ENCODE data around the gene CATSPERB. TPM values are rescaled to one million over a fixed set of nuclear protein-coding genes. Genes with fewer than 3 reads are reported as not detected.

CATSPERB gene
- total RNA-seq, 1 donor from 2014 or later = 2.5 TPM

DNA sequence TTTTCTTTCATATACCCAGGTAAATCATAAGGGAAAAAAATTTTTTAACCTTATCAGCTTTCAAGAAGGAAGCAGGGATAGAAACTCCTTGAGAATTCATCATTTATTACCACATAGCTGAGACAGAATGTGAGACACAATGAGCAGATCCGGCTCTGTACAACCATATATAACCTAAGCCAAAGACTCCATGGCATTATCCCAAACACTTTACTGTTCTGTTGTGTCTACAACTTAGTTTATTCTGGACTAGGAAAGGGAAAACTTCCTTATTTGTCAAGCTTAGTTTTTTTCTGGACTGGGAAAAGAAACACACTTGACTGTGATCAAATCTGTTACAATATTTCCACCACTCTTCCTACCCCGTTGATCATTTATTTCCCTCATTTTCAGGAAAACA lies 38.3 kb upstream of the CATSPERB start:
- no peaks in the 10 kb centered on the region for H3K27me3 Mint-ChIP-seq
- no peaks in the 10 kb centered on the region for H3K9me3 Mint-ChIP-seq
- no peak overlapping the region for H3K4me3 Mint-ChIP-seq
- no peak overlapping the region for H3K27ac Mint-ChIP-seq
- H3K4me1 Mint-ChIP-seq (ENCODE audit: unreplicated experiment) = no peaks in the 10 kb centered on the region
- TF ChIP-seq, protein P1, sequence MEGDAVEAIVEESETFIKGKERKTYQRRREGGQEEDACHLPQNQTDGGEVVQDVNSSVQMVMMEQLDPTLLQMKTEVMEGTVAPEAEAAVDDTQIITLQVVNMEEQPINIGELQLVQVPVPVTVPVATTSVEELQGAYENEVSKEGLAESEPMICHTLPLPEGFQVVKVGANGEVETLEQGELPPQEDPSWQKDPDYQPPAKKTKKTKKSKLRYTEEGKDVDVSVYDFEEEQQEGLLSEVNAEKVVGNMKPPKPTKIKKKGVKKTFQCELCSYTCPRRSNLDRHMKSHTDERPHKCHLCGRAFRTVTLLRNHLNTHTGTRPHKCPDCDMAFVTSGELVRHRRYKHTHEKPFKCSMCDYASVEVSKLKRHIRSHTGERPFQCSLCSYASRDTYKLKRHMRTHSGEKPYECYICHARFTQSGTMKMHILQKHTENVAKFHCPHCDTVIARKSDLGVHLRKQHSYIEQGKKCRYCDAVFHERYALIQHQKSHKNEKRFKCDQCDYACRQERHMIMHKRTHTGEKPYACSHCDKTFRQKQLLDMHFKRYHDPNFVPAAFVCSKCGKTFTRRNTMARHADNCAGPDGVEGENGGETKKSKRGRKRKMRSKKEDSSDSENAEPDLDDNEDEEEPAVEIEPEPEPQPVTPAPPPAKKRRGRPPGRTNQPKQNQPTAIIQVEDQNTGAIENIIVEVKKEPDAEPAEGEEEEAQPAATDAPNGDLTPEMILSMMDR (conservative IDR thresholded peaks at IDR 0.05) = no peak
- H3K36me3 Mint-ChIP-seq = no peaks in the 10 kb centered on the region
- no peak for DNase-seq (ENCODE audit: extremely low spot score, unreplicated experiment)

DNA sequence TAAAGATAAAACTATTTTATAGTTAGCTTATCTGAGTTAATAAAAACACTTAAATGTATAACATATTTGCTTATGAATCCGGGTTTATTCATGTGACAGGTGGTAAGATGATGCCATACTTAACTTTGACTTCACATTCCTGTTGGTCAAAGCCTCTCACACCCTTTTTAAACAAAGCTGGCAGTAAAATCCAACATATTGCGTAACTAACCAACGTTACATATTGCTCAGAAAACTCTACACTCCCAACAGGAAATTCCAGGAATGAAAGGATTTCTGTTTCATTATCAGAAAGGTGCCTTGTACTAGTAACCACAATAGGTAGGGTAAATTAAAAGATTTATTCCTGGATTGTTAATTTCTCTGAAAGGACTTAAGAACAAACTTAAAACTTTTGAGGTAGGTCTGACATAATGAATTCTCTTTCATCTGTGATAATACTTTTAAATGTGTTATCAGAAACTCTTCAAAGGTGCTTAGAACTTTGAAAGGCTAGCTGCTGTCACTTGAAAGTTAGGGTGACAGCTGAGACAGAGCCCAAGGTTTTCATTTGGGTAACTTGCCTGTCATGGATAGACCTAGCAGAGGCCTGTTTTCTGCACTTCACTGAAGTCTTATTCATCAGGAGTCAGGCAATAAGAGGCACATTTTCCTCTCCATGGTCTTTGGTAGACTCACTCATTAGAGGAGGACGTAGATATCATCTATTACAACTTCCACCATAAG lies 23.8 kb upstream of the CATSPERB start:
- Mint-ChIP-seq H3K4me1 (ENCODE audit: unreplicated experiment) (peaks cover 9% of the 10 kb centered on the region), H3K27me3 (no peaks in the 10 kb centered on the region), H3K27ac (peak overlapping the region; percentile 72), H3K36me3 (peaks cover 3% of the 10 kb centered on the region), H3K9me3 (no peaks in the 10 kb centered on the region), H3K4me3 (no peak overlapping the region)
- TF ChIP-seq, protein P1 (conservative IDR thresholded peaks at IDR 0.05) = no peak
- DNase-seq (ENCODE audit: extremely low spot score, unreplicated experiment) = no peak

DNA sequence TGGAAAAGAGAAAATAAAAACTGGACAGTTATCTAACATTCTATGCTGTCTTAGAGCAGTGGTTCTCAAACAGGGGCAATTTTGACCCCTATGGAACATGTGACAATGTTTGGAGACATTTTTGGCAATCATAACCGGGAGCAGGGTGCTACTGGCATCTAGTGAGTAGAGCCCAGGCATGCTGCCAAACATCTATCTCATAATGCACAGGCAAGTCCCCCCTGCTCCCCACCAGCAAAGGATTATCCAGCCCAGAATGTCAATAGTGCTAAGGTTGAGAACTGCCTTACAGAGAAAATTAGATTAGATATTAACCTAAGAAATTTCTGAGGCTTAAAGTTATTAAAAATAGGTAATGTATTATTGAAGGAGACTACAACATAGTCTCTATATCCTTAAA lies 22.9 kb upstream of the CATSPERB start:
- DNase-seq (ENCODE audit: extremely low spot score, unreplicated experiment) = no peak
- H3K4me3 Mint-ChIP-seq = no peak overlapping the region
- TF ChIP-seq, protein P1 (conservative IDR thresholded peaks at IDR 0.05) = no peak
- no peaks in the 10 kb centered on the region for H3K9me3 Mint-ChIP-seq
- H3K36me3 Mint-ChIP-seq = no peaks in the 10 kb centered on the region
- peak overlapping the region; percentile 72 for H3K27ac Mint-ChIP-seq
- no peaks in the 10 kb centered on the region for H3K27me3 Mint-ChIP-seq
- H3K4me1 Mint-ChIP-seq (ENCODE audit: unreplicated experiment) = peaks cover 9% of the 10 kb centered on the region

DNA sequence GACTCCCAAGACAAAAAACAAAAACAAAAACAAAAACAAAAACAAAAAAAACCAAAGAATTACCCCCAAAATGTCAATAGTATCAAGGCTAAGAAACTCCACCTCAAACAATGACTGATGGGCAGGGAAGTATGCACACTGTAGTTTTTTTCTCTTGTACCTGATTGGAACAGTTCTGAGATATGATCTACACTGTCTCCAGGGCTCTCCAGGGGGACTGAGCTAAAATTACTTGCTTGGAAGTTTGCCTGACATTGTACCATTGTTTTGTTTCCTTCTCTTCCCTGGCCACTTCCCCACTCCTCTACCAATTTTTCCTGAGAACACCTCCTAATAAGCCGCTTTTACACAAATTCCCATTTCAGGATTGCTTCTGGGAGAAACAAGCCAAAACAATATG lies 22.3 kb upstream of the CATSPERB start:
- TF ChIP-seq, protein P1 (conservative IDR thresholded peaks at IDR 0.05) = no peak
- H3K4me3 Mint-ChIP-seq = no peak overlapping the region
- H3K36me3 Mint-ChIP-seq = no peaks in the 10 kb centered on the region
- no peak for DNase-seq (ENCODE audit: extremely low spot score, unreplicated experiment)
- H3K27me3 Mint-ChIP-seq = no peaks in the 10 kb centered on the region
- no peaks in the 10 kb centered on the region for H3K9me3 Mint-ChIP-seq
- peaks cover 9% of the 10 kb centered on the region for H3K4me1 Mint-ChIP-seq (ENCODE audit: unreplicated experiment)
- H3K27ac Mint-ChIP-seq = no peak overlapping the region

DNA sequence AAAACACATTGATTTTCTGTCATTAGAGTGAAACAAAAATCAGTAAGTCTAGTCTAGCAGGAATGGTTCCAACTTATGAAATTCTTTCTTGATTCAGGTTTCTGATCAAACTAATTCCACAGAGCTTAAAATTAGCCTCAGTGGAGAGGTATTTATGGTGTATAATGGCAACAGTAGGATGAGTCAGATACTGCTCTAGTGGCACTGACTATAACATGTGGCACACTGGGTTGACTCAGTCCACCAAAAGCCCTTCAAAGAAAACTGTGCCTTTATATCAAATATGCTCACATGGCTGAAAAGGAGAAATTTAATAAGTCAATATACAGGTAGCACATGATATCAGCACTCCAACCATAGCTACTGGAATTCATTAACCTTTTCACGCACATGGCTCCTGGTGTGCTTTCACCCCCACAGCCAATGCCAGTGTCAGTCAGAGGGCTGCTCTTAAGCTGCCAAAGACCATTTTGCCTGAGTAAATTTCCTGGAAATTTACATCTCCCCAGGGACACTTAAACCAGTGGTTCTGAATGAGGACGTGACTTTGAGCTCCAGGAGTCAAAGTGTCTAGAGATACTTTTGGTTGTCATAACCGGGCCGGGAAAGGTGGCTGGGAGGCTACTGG lies 21.7 kb upstream of the CATSPERB start:
- no peaks in the 10 kb centered on the region for H3K27me3 Mint-ChIP-seq
- no peak overlapping the region for H3K27ac Mint-ChIP-seq
- H3K4me3 Mint-ChIP-seq = no peak overlapping the region
- no peak for DNase-seq (ENCODE audit: extremely low spot score, unreplicated experiment)
- H3K9me3 Mint-ChIP-seq = no peaks in the 10 kb centered on the region
- peaks cover 9% of the 10 kb centered on the region for H3K4me1 Mint-ChIP-seq (ENCODE audit: unreplicated experiment)
- no peaks in the 10 kb centered on the region for H3K36me3 Mint-ChIP-seq
- TF ChIP-seq, protein P1 (conservative IDR thresholded peaks at IDR 0.05) = no peak

Data from type B pancreatic cell (in vitro differentiated cells).